IMR-90 (cell line): Measurements from ENCODE around the gene GATA5. TPM values are rescaled to one million over a fixed set of nuclear protein-coding genes. Genes with fewer than 3 reads are reported as not detected.

ENCODE experiments used
- ATAC-seq: fragments of 200-7000 bp; cut with Tn5 transposase; 2 replicates; pipeline ENCODE4 v1.9.1; 2020; ENCODE audit warnings: low read depth, mild to moderate bottlenecking, moderate library complexity
- BruUV-seq: library from RNA; stranded (reverse); fragments of 400-500 nt; replicated peaks from 2 replicates; lab custom pipeline; 2021; lab: Mats Ljungman, UMichigan
- CTCF ChIA-PET: fragments of 300-600 bp; formaldehyde crosslinking; extraction: SDS; loops from one replicate; lab custom pipeline; 2021; ENCODE audit warnings: antibody characterized with exemption; lab: Yijun Ruan, JAX
- POLR2A ChIA-PET: fragments of 300-600 bp; sonication (Branson Sonifier 250); formaldehyde crosslinking; loops from one replicate; lab custom pipeline; 2022; ENCODE audit warnings: antibody characterized with exemption; ENCODE audit not compliant: unreplicated experiment; lab: Charles Lee
- DNase-seq: peaks from one replicate; pipeline ENCODE4 v3.0.0; 2013
- H2AFZ ChIP-seq: replicated peaks from 2 replicates; pipeline ENCODE3; 2013; ENCODE audit warnings: low read length, mild to moderate bottlenecking; ENCODE audit not compliant: poor library complexity
- H2AK5ac ChIP-seq: 2 replicates; pipeline ENCODE4 v1.6.1; 2013; ENCODE audit warnings: low read depth, low read length, inconsistent platforms
- H2AK9ac ChIP-seq: replicated peaks from 2 replicates; pipeline ENCODE3; 2013; ENCODE audit warnings: mild to moderate bottlenecking, low read depth, low read length, moderate library complexity; ENCODE audit not compliant: poor library complexity
- H2BK120ac ChIP-seq: 2 replicates; pipeline ENCODE4 v1.6.1; 2013; ENCODE audit warnings: low read depth, low read length, inconsistent platforms
- H2BK15ac ChIP-seq: 3 replicates; pipeline ENCODE4 v1.6.1; 2013; ENCODE audit warnings: low read depth, low read length, inconsistent platforms
- H2BK20ac ChIP-seq: 2 replicates; pipeline ENCODE4 v1.6.1; 2013; ENCODE audit warnings: low read depth, mild to moderate bottlenecking, inconsistent platforms, low read length, moderate library complexity
- H2BK5ac ChIP-seq: 2 replicates; pipeline ENCODE4 v1.6.1; 2013; ENCODE audit warnings: mild to moderate bottlenecking, low read depth, low read length, inconsistent platforms; ENCODE audit not compliant: poor library complexity, severe bottlenecking
- H3K14ac ChIP-seq: replicated peaks from 2 replicates; pipeline ENCODE4 v1.6.1; 2013; ENCODE audit warnings: low read depth, low read length, inconsistent platforms
- H3K18ac ChIP-seq: 2 replicates; pipeline ENCODE4 v1.6.1; 2013; ENCODE audit warnings: low read depth, low read length, control low read depth
- H3K23ac ChIP-seq: 2 replicates; pipeline ENCODE4 v1.6.1; 2013; ENCODE audit warnings: low read depth, low read length, inconsistent platforms
- H3K27ac ChIP-seq: 2 replicates; pipeline ENCODE4 v1.5.1; 2013; ENCODE audit warnings: mild to moderate bottlenecking, control low read depth, low read length; ENCODE audit not compliant: insufficient read depth
- H3K27me3 ChIP-seq: 2 replicates; pipeline ENCODE4 v1.6.1; 2013; ENCODE audit warnings: low read length; ENCODE audit not compliant: control insufficient read depth, insufficient read depth
- H3K36me3 ChIP-seq: 2 replicates; pipeline ENCODE4 v1.6.1; 2013; ENCODE audit warnings: low read length, mixed read lengths; ENCODE audit not compliant: control insufficient read depth, insufficient read depth
- H3K4ac ChIP-seq: 2 replicates; pipeline ENCODE4 v1.6.1; 2013; ENCODE audit warnings: low read depth, low read length, inconsistent platforms
- H3K4me1 ChIP-seq: 2 replicates; pipeline ENCODE4 v1.6.1; 2013; ENCODE audit warnings: low read length, mixed read lengths; ENCODE audit not compliant: control insufficient read depth, insufficient read depth
- H3K4me2 ChIP-seq: 2 replicates; pipeline ENCODE4 v1.6.1; 2013; ENCODE audit warnings: low read depth, mild to moderate bottlenecking, control low read depth, low read length, moderate library complexity
- H3K4me3 ChIP-seq: 2 replicates; pipeline ENCODE4 v1.5.1; 2013; ENCODE audit warnings: low read depth, mild to moderate bottlenecking, control low read depth, low read length, moderate library complexity; ENCODE audit not compliant: insufficient read depth
- H3K56ac ChIP-seq: 2 replicates; pipeline ENCODE4 v1.6.1; 2013; ENCODE audit warnings: low read length, inconsistent platforms; ENCODE audit not compliant: insufficient read depth; ENCODE audit errors: extremely low read depth
- H3K79me1 ChIP-seq, 2 experiments: 2 replicates each; pipeline ENCODE4 v1.6.1; 2013; ENCODE audit warnings: low read length in 2 of 2, inconsistent platforms in 1 of 2, low read depth in 1 of 2
- H3K9ac ChIP-seq: 2 replicates; pipeline ENCODE4 v1.6.1; 2013; ENCODE audit warnings: low read depth, low read length, control low read depth
- H3K9me1 ChIP-seq: 2 replicates; pipeline ENCODE4 v1.6.1; 2013; ENCODE audit warnings: low read length, inconsistent platforms; ENCODE audit not compliant: insufficient read depth
- H3K9me3 ChIP-seq: 2 replicates; pipeline ENCODE4 v1.6.1; 2013; ENCODE audit warnings: low read length; ENCODE audit not compliant: control insufficient read depth, insufficient read depth
- H4K20me1 ChIP-seq: 2 replicates; pipeline ENCODE4 v1.6.1; 2013; ENCODE audit warnings: low read length, inconsistent platforms; ENCODE audit not compliant: insufficient read depth
- H4K5ac ChIP-seq: 2 replicates; pipeline ENCODE4 v1.6.1; 2013; ENCODE audit warnings: mild to moderate bottlenecking, low read depth, low read length, control low read depth
- H4K8ac ChIP-seq, 2 experiments: 2 replicates each; pipeline ENCODE4 v1.6.1; 2013; ENCODE audit warnings: low read depth in 2 of 2, low read length in 2 of 2, control low read depth in 1 of 2, inconsistent platforms in 1 of 2
- H4K91ac ChIP-seq: 2 replicates; pipeline ENCODE4 v1.6.1; 2013; ENCODE audit warnings: low read depth, low read length, inconsistent platforms; ENCODE audit not compliant: insufficient read depth
- BHLHE40 ChIP-seq: fragments of 150-350 bp; IDR thresholded peaks from 2 replicates; pipeline ENCODE4 v1.6.1; 2016; ENCODE audit warnings: mild to moderate bottlenecking, low read depth, low read length
- CHD1 ChIP-seq: IDR thresholded peaks from 2 replicates; pipeline ENCODE4 v1.6.1; 2012; ENCODE audit warnings: low read depth, low read length, improper control_type of control experiment
- FOS ChIP-seq: fragments of 150-350 bp; IDR thresholded peaks from 2 replicates; pipeline ENCODE4 v1.6.1; 2016; ENCODE audit warnings: low read depth, low read length
- MAFK ChIP-seq: IDR thresholded peaks from 2 replicates; pipeline ENCODE4 v1.6.1; 2012; ENCODE audit warnings: low read depth, low read length, improper control_type of control experiment
- MAZ ChIP-seq: IDR thresholded peaks from 2 replicates; pipeline ENCODE4 v1.6.1; 2012; ENCODE audit warnings: low read depth, mild to moderate bottlenecking, low read length, improper control_type of control experiment, moderate library complexity, borderline replicate concordance
- MXI1 ChIP-seq: IDR thresholded peaks from 2 replicates; pipeline ENCODE4 v1.6.1; 2012; ENCODE audit warnings: low read depth, mild to moderate bottlenecking, low read length, moderate library complexity, borderline replicate concordance
- NFE2L2 ChIP-seq: fragments of 150-350 bp; IDR thresholded peaks from 2 replicates; pipeline ENCODE4 v1.6.1; 2016; ENCODE audit warnings: low read depth, mild to moderate bottlenecking, low read length
- POLR2A ChIP-seq: IDR thresholded peaks from 2 replicates; pipeline ENCODE4 v1.6.1; 2012; ENCODE audit warnings: mild to moderate bottlenecking, low read depth, low read length
- RCOR1 ChIP-seq: IDR thresholded peaks from 2 replicates; pipeline ENCODE4 v1.6.1; 2012; ENCODE audit warnings: mild to moderate bottlenecking, low read length, improper control_type of control experiment; ENCODE audit not compliant: insufficient replicate concordance
- SMC3 ChIP-seq: fragments of 150-350 bp; IDR thresholded peaks from 2 replicates; pipeline ENCODE4 v1.6.1; 2016; ENCODE audit warnings: low read depth, mild to moderate bottlenecking, antibody characterized with exemption, low read length, moderate library complexity
- whole genome bisulfite sequencing, 2 experiments: methylation state at CpG; one replicate each; pipeline versions ENCODE4 v1.1.5 to v1.1.7; 2013; ENCODE audit warnings: missing lambda C conversion rate in 2 of 2; ENCODE audit not compliant: insufficient read length in 1 of 2; ENCODE audit errors: extremely low coverage in 2 of 2; 5-methylcytosine and 5-hydroxymethylcytosine counted together
- dilution Hi-C: fragments of 300-500 bp; cut with HindIII; formaldehyde crosslinking; loops from one replicate; pipeline ENCODE4 v1.14.3; 2018; ENCODE audit warnings: low sequenced_read_pairs; ENCODE audit not compliant: unreplicated experiment
- in situ Hi-C: fragments of 300-500 bp; cut with MboI; formaldehyde crosslinking; loops from 3 replicates; pipeline ENCODE4 v1.14.3; 2019; ENCODE audit warnings: low sequenced_read_pairs, inconsistent platforms, mixed read lengths
- intact Hi-C: fragments of 100-400 bp; cut with micrococcal nuclease; formaldehyde crosslinking; loops from 2 replicates; pipeline ENCODE4 v1.10.0; 2022
- polyA plus RNA-seq, 3 experiments: library from polyadenylated mRNA; depleted of rRNA; stranded (reverse); fragments of >200 nt; gene quantifications; 2 replicates each; pipeline ENCODE4 v1.2.3, GENCODE V29; 2012; ENCODE audit warnings: low replicate concordance in 1 of 3
- total RNA-seq: library from RNA; depleted of rRNA; stranded (reverse); fragments of >200 nt; gene quantifications from 2 replicates; pipeline ENCODE4 v1.2.3, GENCODE V29; 2012
- TF ChIP-seq, protein P1 (sequence below): conservative IDR thresholded peaks from 2 replicates; pipeline ENCODE4 v1.5.1; 2012; ENCODE audit warnings: mild to moderate bottlenecking, low read depth, low read length, improper control_type of control experiment
- TF ChIP-seq, protein P2 (sequence below): fragments of 150-350 bp; IDR thresholded peaks from 2 replicates; pipeline ENCODE4 v1.6.1; 2016; ENCODE audit warnings: low read depth, mild to moderate bottlenecking, low read length, moderate library complexity, borderline replicate concordance
- TF ChIP-seq, protein P3 (sequence below): fragments of 150-350 bp; IDR thresholded peaks from 2 replicates; pipeline ENCODE4 v1.6.1; 2017; ENCODE audit warnings: mild to moderate bottlenecking, antibody characterized with exemption, low read length, low read depth

Gene GATA5
- total and polyA plus RNA-seq, 2 of the 4 experiments (the other 2 are of a cell fraction) = not detected

DNA sequence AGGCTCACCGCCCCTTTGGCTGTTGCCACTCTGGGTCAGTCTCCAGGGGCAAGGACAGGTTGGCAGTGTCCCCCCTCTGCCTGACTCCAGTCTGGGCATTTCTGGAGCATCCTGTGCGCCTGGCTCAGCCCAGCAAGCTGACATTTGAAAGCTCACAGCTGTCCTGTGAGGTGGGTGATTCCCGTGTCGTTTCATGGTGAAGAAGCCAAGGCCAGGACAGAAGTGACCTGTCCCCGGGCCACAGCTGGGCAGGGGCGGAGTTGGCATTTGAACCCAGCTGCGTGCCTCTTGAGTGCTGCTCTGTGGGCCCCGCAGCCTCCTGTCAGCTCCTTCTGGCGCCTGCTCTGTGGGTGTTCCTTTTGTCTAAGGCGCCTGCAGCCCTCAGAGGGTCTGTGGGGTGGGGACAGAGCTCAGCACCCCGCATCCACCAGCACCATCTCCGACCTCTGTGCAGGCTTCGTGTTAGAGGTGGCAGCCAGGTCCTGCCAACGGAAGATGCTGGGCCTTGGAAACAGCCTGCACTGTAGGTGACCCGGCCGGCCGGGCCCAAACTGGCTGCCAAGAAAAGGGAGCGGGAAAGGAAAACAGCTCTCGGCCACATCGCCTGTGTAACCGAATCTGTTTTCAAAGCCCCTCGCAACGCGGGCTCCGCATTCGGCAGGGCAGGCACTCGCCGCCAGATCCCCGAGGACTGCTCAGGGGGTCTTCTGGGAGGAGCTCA, 5.8 kb upstream of the GATA5 start:
- Histone ChIP-seq H3K27ac (no peak overlapping the region), H3K4me3 (no peak overlapping the region), H3K36me3 (no peaks in the 10 kb centered on the region), H3K79me1 (no peaks in the 10 kb centered on the region), H3K27me3 (peaks cover 90% of the 10 kb centered on the region), H4K20me1 (no peaks in the 10 kb centered on the region), H3K4ac (no peak overlapping the region), H2BK20ac (no peak overlapping the region), H2AFZ (no peak overlapping the region), H3K9me1 (no peaks in the 10 kb centered on the region), H3K18ac (no peak overlapping the region), H3K4me1 (no peaks in the 10 kb centered on the region), H3K14ac (no peak overlapping the region), H2BK5ac (no peak overlapping the region), H3K56ac (no peak overlapping the region), H2BK120ac (no peak overlapping the region), H4K8ac (no peak overlapping the region), H2BK15ac (no peak overlapping the region), H3K23ac (no peak overlapping the region), H4K91ac (no peak overlapping the region), H2AK9ac (no peak overlapping the region), H3K9ac (no peak overlapping the region), H2AK5ac (no peak overlapping the region), H4K5ac (no peak overlapping the region), H3K4me2 (no peak overlapping the region), H3K9me3 (no peaks in the 10 kb centered on the region)
- WGBS, 2 experiments = 17% methylated on average over 19 of the region's 29 CpGs; no CpG with 5 or more reads in 1 of the 2 experiments
- dilution Hi-C loops = no loop called here
- intact Hi-C loops = no loop called here
- ChIA-PET POLR2A (no interaction called here), CTCF (no interaction called here)
- no peak for TF ChIP-seq NFE2L2
- TF ChIP-seq CHD1 = no peak
- TF ChIP-seq RCOR1 = no peak
- TF ChIP-seq, protein P1, sequence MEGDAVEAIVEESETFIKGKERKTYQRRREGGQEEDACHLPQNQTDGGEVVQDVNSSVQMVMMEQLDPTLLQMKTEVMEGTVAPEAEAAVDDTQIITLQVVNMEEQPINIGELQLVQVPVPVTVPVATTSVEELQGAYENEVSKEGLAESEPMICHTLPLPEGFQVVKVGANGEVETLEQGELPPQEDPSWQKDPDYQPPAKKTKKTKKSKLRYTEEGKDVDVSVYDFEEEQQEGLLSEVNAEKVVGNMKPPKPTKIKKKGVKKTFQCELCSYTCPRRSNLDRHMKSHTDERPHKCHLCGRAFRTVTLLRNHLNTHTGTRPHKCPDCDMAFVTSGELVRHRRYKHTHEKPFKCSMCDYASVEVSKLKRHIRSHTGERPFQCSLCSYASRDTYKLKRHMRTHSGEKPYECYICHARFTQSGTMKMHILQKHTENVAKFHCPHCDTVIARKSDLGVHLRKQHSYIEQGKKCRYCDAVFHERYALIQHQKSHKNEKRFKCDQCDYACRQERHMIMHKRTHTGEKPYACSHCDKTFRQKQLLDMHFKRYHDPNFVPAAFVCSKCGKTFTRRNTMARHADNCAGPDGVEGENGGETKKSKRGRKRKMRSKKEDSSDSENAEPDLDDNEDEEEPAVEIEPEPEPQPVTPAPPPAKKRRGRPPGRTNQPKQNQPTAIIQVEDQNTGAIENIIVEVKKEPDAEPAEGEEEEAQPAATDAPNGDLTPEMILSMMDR = no peak
- TF ChIP-seq MAZ = no peak
- no peak for TF ChIP-seq MAFK
- TF ChIP-seq, protein P2, sequence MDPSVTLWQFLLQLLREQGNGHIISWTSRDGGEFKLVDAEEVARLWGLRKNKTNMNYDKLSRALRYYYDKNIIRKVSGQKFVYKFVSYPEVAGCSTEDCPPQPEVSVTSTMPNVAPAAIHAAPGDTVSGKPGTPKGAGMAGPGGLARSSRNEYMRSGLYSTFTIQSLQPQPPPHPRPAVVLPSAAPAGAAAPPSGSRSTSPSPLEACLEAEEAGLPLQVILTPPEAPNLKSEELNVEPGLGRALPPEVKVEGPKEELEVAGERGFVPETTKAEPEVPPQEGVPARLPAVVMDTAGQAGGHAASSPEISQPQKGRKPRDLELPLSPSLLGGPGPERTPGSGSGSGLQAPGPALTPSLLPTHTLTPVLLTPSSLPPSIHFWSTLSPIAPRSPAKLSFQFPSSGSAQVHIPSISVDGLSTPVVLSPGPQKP = no peak
- TF ChIP-seq FOS = no peak
- no peak for TF ChIP-seq SMC3
- no peak for TF ChIP-seq BHLHE40
- TF ChIP-seq POLR2A = no peak
- no peak for TF ChIP-seq MXI1
- TF ChIP-seq, protein P3, sequence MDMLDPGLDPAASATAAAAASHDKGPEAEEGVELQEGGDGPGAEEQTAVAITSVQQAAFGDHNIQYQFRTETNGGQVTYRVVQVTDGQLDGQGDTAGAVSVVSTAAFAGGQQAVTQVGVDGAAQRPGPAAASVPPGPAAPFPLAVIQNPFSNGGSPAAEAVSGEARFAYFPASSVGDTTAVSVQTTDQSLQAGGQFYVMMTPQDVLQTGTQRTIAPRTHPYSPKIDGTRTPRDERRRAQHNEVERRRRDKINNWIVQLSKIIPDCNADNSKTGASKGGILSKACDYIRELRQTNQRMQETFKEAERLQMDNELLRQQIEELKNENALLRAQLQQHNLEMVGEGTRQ = no peak
- BruUV-seq = no TSS peak
- DNase-seq = no peak
- no peak for ATAC-seq
- in situ Hi-C loops = no loop called here
